Measurements from ENCODE around the gene PTPN1.

Gene PTPN1

GRCh38 chr20:50518270-50518721, 8.1 kb downstream of the PTPN1 start:
- DNase-seq (ENCODE audit: low read depth), result no peak
- no peak overlapping the region for H3K4me3 ChIP-seq (ENCODE audit: low read depth, low read length)
- no peak for TF ChIP-seq CTCF (IDR thresholded peaks at IDR 0.05; ENCODE audit: control insufficient read depth, extremely low read depth, insufficient read depth)

- no peak overlapping the region for H3K4me3 ChIP-seq (ENCODE audit: low read depth, low read length)
- no peak for DNase-seq (ENCODE audit: low read depth)
- no peak for TF ChIP-seq CTCF (IDR thresholded peaks at IDR 0.05; ENCODE audit: control insufficient read depth, extremely low read depth, insufficient read depth)
Observed at GRCh38 chr20:50519036-50519762, 9.0 kb downstream of the PTPN1 start.

- TF ChIP-seq CTCF (IDR thresholded peaks at IDR 0.05; ENCODE audit: control insufficient read depth, extremely low read depth, insufficient read depth), result no peak
- H3K4me3 ChIP-seq (ENCODE audit: low read depth, low read length), result no peak overlapping the region
- no peak for DNase-seq (ENCODE audit: low read depth)
Observed at GRCh38 chr20:50520222-50520880, 10.2 kb downstream of the PTPN1 start.

- no peak for TF ChIP-seq CTCF (IDR thresholded peaks at IDR 0.05; ENCODE audit: control insufficient read depth, extremely low read depth, insufficient read depth)
- no peak for DNase-seq (ENCODE audit: low read depth)
Observed at GRCh38 chr20:50521221-50522052, 11.3 kb downstream of the PTPN1 start.

GRCh38 chr20:50522053-50522674, 12.0 kb downstream of the PTPN1 start:
- no peak for DNase-seq (ENCODE audit: low read depth)
- no peak overlapping the region for H3K4me3 ChIP-seq (ENCODE audit: low read depth, low read length)
- TF ChIP-seq CTCF (IDR thresholded peaks at IDR 0.05; ENCODE audit: control insufficient read depth, extremely low read depth, insufficient read depth), result no peak

More at GRCh38 chr20:50521221-50522052, 11.3 kb downstream of the PTPN1 start:
- H3K4me3 ChIP-seq (ENCODE audit: low read depth, low read length), result no peak overlapping the region

- TF ChIP-seq CTCF (IDR thresholded peaks at IDR 0.05; ENCODE audit: control insufficient read depth, extremely low read depth, insufficient read depth), result no peak
- H3K4me3 ChIP-seq (ENCODE audit: low read depth, low read length), result no peak overlapping the region
- no peak for DNase-seq (ENCODE audit: low read depth)
Observed at GRCh38 chr20:50523552-50524167, 13.5 kb downstream of the PTPN1 start.

Measured in LNCaP clone FGC (cell line).